IMR-90 (cell line): ENCODE results near the gene SLC25A21. TPM values are rescaled to one million over a fixed set of nuclear protein-coding genes. Genes with fewer than 3 reads are reported as not detected.

Source experiments
- ATAC-seq: fragments of 200-7000 bp; cut with Tn5 transposase; 2 replicates; pipeline ENCODE4 v1.9.1; 2020; ENCODE audit warnings: low read depth, mild to moderate bottlenecking, moderate library complexity
- BruUV-seq: library from RNA; stranded (reverse); fragments of 400-500 nt; replicated peaks from 2 replicates; lab custom pipeline; 2021; lab: Mats Ljungman, UMichigan
- CTCF ChIA-PET: fragments of 300-600 bp; formaldehyde crosslinking; extraction: SDS; loops from one replicate; lab custom pipeline; 2021; ENCODE audit warnings: antibody characterized with exemption; lab: Yijun Ruan, JAX
- POLR2A ChIA-PET: fragments of 300-600 bp; sonication (Branson Sonifier 250); formaldehyde crosslinking; loops from one replicate; lab custom pipeline; 2022; ENCODE audit warnings: antibody characterized with exemption; ENCODE audit not compliant: unreplicated experiment; lab: Charles Lee
- DNase-seq: peaks from one replicate; pipeline ENCODE4 v3.0.0; 2013
- H2AFZ ChIP-seq: replicated peaks from 2 replicates; pipeline ENCODE3; 2013; ENCODE audit warnings: low read length, mild to moderate bottlenecking; ENCODE audit not compliant: poor library complexity
- H2AK5ac ChIP-seq: 2 replicates; pipeline ENCODE4 v1.6.1; 2013; ENCODE audit warnings: low read depth, low read length, inconsistent platforms
- H2AK9ac ChIP-seq: replicated peaks from 2 replicates; pipeline ENCODE3; 2013; ENCODE audit warnings: mild to moderate bottlenecking, low read depth, low read length, moderate library complexity; ENCODE audit not compliant: poor library complexity
- H2BK120ac ChIP-seq: 2 replicates; pipeline ENCODE4 v1.6.1; 2013; ENCODE audit warnings: low read depth, low read length, inconsistent platforms
- H2BK15ac ChIP-seq: 3 replicates; pipeline ENCODE4 v1.6.1; 2013; ENCODE audit warnings: low read depth, low read length, inconsistent platforms
- H2BK20ac ChIP-seq: 2 replicates; pipeline ENCODE4 v1.6.1; 2013; ENCODE audit warnings: low read depth, mild to moderate bottlenecking, inconsistent platforms, low read length, moderate library complexity
- H2BK5ac ChIP-seq: 2 replicates; pipeline ENCODE4 v1.6.1; 2013; ENCODE audit warnings: mild to moderate bottlenecking, low read depth, low read length, inconsistent platforms; ENCODE audit not compliant: poor library complexity, severe bottlenecking
- H3K14ac ChIP-seq: replicated peaks from 2 replicates; pipeline ENCODE4 v1.6.1; 2013; ENCODE audit warnings: low read depth, low read length, inconsistent platforms
- H3K18ac ChIP-seq: 2 replicates; pipeline ENCODE4 v1.6.1; 2013; ENCODE audit warnings: low read depth, low read length, control low read depth
- H3K23ac ChIP-seq: 2 replicates; pipeline ENCODE4 v1.6.1; 2013; ENCODE audit warnings: low read depth, low read length, inconsistent platforms
- H3K27ac ChIP-seq: 2 replicates; pipeline ENCODE4 v1.5.1; 2013; ENCODE audit warnings: mild to moderate bottlenecking, control low read depth, low read length; ENCODE audit not compliant: insufficient read depth
- H3K27me3 ChIP-seq: 2 replicates; pipeline ENCODE4 v1.6.1; 2013; ENCODE audit warnings: low read length; ENCODE audit not compliant: control insufficient read depth, insufficient read depth
- H3K36me3 ChIP-seq: 2 replicates; pipeline ENCODE4 v1.6.1; 2013; ENCODE audit warnings: low read length, mixed read lengths; ENCODE audit not compliant: control insufficient read depth, insufficient read depth
- H3K4ac ChIP-seq: 2 replicates; pipeline ENCODE4 v1.6.1; 2013; ENCODE audit warnings: low read depth, low read length, inconsistent platforms
- H3K4me1 ChIP-seq: 2 replicates; pipeline ENCODE4 v1.6.1; 2013; ENCODE audit warnings: low read length, mixed read lengths; ENCODE audit not compliant: control insufficient read depth, insufficient read depth
- H3K4me2 ChIP-seq: 2 replicates; pipeline ENCODE4 v1.6.1; 2013; ENCODE audit warnings: low read depth, mild to moderate bottlenecking, control low read depth, low read length, moderate library complexity
- H3K4me3 ChIP-seq: 2 replicates; pipeline ENCODE4 v1.5.1; 2013; ENCODE audit warnings: low read depth, mild to moderate bottlenecking, control low read depth, low read length, moderate library complexity; ENCODE audit not compliant: insufficient read depth
- H3K56ac ChIP-seq: 2 replicates; pipeline ENCODE4 v1.6.1; 2013; ENCODE audit warnings: low read length, inconsistent platforms; ENCODE audit not compliant: insufficient read depth; ENCODE audit errors: extremely low read depth
- H3K79me1 ChIP-seq, 2 experiments: 2 replicates each; pipeline ENCODE4 v1.6.1; 2013; ENCODE audit warnings: low read length in 2 of 2, inconsistent platforms in 1 of 2, low read depth in 1 of 2
- H3K9ac ChIP-seq: 2 replicates; pipeline ENCODE4 v1.6.1; 2013; ENCODE audit warnings: low read depth, low read length, control low read depth
- H3K9me1 ChIP-seq: 2 replicates; pipeline ENCODE4 v1.6.1; 2013; ENCODE audit warnings: low read length, inconsistent platforms; ENCODE audit not compliant: insufficient read depth
- H3K9me3 ChIP-seq: 2 replicates; pipeline ENCODE4 v1.6.1; 2013; ENCODE audit warnings: low read length; ENCODE audit not compliant: control insufficient read depth, insufficient read depth
- H4K20me1 ChIP-seq: 2 replicates; pipeline ENCODE4 v1.6.1; 2013; ENCODE audit warnings: low read length, inconsistent platforms; ENCODE audit not compliant: insufficient read depth
- H4K5ac ChIP-seq: 2 replicates; pipeline ENCODE4 v1.6.1; 2013; ENCODE audit warnings: mild to moderate bottlenecking, low read depth, low read length, control low read depth
- H4K8ac ChIP-seq, 2 experiments: 2 replicates each; pipeline ENCODE4 v1.6.1; 2013; ENCODE audit warnings: low read depth in 2 of 2, low read length in 2 of 2, control low read depth in 1 of 2, inconsistent platforms in 1 of 2
- H4K91ac ChIP-seq: 2 replicates; pipeline ENCODE4 v1.6.1; 2013; ENCODE audit warnings: low read depth, low read length, inconsistent platforms; ENCODE audit not compliant: insufficient read depth
- CEBPB ChIP-seq: IDR thresholded peaks from 2 replicates; pipeline ENCODE4 v1.6.1; 2012; ENCODE audit warnings: low read depth, low read length, improper control_type of control experiment
- FOS ChIP-seq: fragments of 150-350 bp; IDR thresholded peaks from 2 replicates; pipeline ENCODE4 v1.6.1; 2016; ENCODE audit warnings: low read depth, low read length
- MAFK ChIP-seq: IDR thresholded peaks from 2 replicates; pipeline ENCODE4 v1.6.1; 2012; ENCODE audit warnings: low read depth, low read length, improper control_type of control experiment
- MAZ ChIP-seq: IDR thresholded peaks from 2 replicates; pipeline ENCODE4 v1.6.1; 2012; ENCODE audit warnings: low read depth, mild to moderate bottlenecking, low read length, improper control_type of control experiment, moderate library complexity, borderline replicate concordance
- RFX5 ChIP-seq: IDR thresholded peaks from 2 replicates; pipeline ENCODE4 v1.8.0; 2012; ENCODE audit warnings: low read depth, mild to moderate bottlenecking, low read length, moderate library complexity
- SMC3 ChIP-seq: fragments of 150-350 bp; IDR thresholded peaks from 2 replicates; pipeline ENCODE4 v1.6.1; 2016; ENCODE audit warnings: low read depth, mild to moderate bottlenecking, antibody characterized with exemption, low read length, moderate library complexity
- USF2 ChIP-seq: fragments of 150-350 bp; IDR thresholded peaks from 2 replicates; pipeline ENCODE4 v1.6.1; 2017; ENCODE audit warnings: mild to moderate bottlenecking, antibody characterized with exemption, low read length, low read depth
- WGBS, 2 experiments: methylation state at CpG; one replicate each; pipeline versions ENCODE4 v1.1.5 to v1.1.7; 2013; ENCODE audit warnings: missing lambda C conversion rate in 2 of 2; ENCODE audit not compliant: insufficient read length in 1 of 2; ENCODE audit errors: extremely low coverage in 2 of 2; 5-methylcytosine and 5-hydroxymethylcytosine counted together
- dilution Hi-C: fragments of 300-500 bp; cut with HindIII; formaldehyde crosslinking; loops from one replicate; pipeline ENCODE4 v1.14.3; 2018; ENCODE audit warnings: low sequenced_read_pairs; ENCODE audit not compliant: unreplicated experiment
- in situ Hi-C: fragments of 300-500 bp; cut with MboI; formaldehyde crosslinking; loops from 3 replicates; pipeline ENCODE4 v1.14.3; 2019; ENCODE audit warnings: low sequenced_read_pairs, inconsistent platforms, mixed read lengths
- intact Hi-C: fragments of 100-400 bp; cut with micrococcal nuclease; formaldehyde crosslinking; loops from 2 replicates; pipeline ENCODE4 v1.10.0; 2022
- polyA plus RNA-seq, 3 experiments: library from polyadenylated mRNA; depleted of rRNA; stranded (reverse); fragments of >200 nt; gene quantifications; 2 replicates each; pipeline ENCODE4 v1.2.3, GENCODE V29; 2012; ENCODE audit warnings: low replicate concordance in 1 of 3
- total RNA-seq: library from RNA; depleted of rRNA; stranded (reverse); fragments of >200 nt; gene quantifications from 2 replicates; pipeline ENCODE4 v1.2.3, GENCODE V29; 2012
- TF ChIP-seq, protein P1 (sequence below): conservative IDR thresholded peaks from 2 replicates; pipeline ENCODE4 v1.5.1; 2012; ENCODE audit warnings: mild to moderate bottlenecking, low read depth, low read length, improper control_type of control experiment

SLC25A21 gene
- total and polyA plus RNA-seq, 2 of the 4 experiments (the other 2 are of a cell fraction), result 0.62 to 0.90 TPM

DNA sequence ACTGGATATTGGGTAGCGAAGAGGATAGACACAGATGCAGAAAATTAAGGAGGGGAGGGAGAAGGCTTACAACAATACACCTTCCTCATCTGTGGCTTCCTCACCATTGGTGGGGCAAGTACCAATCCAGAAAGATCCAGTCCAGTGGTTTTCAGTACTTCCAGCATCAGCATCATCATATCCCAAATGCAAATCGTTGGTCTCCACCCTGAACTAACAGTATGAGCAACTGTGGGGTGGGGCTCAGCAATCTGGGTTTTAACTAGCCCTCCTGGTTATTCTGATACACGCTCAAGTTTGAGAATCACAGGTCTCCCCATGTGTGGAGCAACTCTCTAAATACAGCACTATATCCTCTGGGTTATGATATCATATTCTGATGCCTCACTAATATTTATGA is 317.0 kb downstream of the SLC25A21 start:
- no peak overlapping the region for H2BK120ac ChIP-seq
- H4K20me1 ChIP-seq, result no peaks in the 10 kb centered on the region
- no peak overlapping the region for H3K4me3 ChIP-seq
- in situ Hi-C loops (no loop called here), intact Hi-C loops (loop anchor here (10.0 kb wide), 1 partner anchor 289 kb away; no protein-coding TSS in a partner anchor), dilution Hi-C loops (no loop called here)
- H3K4ac ChIP-seq, result no peak overlapping the region
- no peaks in the 10 kb centered on the region for H3K36me3 ChIP-seq
- no peak overlapping the region for H4K5ac ChIP-seq
- no peak overlapping the region for H3K23ac ChIP-seq
- peaks cover 7% of the 10 kb centered on the region for H3K27me3 ChIP-seq
- H3K14ac ChIP-seq, result no peak overlapping the region
- H3K27ac ChIP-seq, result no peak overlapping the region
- H3K18ac ChIP-seq, result no peak overlapping the region
- POLR2A ChIA-PET, result no interaction called here
- TF ChIP-seq MAZ, result no peak
- no peak for TF ChIP-seq RFX5
- TF ChIP-seq USF2, result no peak
- TF ChIP-seq MAFK, result no peak
- no peak for TF ChIP-seq CEBPB
- no peak for TF ChIP-seq SMC3
- TF ChIP-seq, protein P1, sequence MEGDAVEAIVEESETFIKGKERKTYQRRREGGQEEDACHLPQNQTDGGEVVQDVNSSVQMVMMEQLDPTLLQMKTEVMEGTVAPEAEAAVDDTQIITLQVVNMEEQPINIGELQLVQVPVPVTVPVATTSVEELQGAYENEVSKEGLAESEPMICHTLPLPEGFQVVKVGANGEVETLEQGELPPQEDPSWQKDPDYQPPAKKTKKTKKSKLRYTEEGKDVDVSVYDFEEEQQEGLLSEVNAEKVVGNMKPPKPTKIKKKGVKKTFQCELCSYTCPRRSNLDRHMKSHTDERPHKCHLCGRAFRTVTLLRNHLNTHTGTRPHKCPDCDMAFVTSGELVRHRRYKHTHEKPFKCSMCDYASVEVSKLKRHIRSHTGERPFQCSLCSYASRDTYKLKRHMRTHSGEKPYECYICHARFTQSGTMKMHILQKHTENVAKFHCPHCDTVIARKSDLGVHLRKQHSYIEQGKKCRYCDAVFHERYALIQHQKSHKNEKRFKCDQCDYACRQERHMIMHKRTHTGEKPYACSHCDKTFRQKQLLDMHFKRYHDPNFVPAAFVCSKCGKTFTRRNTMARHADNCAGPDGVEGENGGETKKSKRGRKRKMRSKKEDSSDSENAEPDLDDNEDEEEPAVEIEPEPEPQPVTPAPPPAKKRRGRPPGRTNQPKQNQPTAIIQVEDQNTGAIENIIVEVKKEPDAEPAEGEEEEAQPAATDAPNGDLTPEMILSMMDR, result no peak
- TF ChIP-seq FOS, result no peak
- no peak overlapping the region for H2BK20ac ChIP-seq
- H3K4me2 ChIP-seq, result no peak overlapping the region
- no peak overlapping the region for H2AK9ac ChIP-seq
- CTCF ChIA-PET, result no interaction called here
- H3K9ac ChIP-seq, result no peak overlapping the region
- DNase-seq (no peak), ATAC-seq (no peak)
- no peak overlapping the region for H2AK5ac ChIP-seq
- no peak overlapping the region for H2AFZ ChIP-seq
- H4K8ac ChIP-seq, result no peak overlapping the region
- H2BK15ac ChIP-seq, result no peak overlapping the region
- WGBS, 2 experiments, result no CpG with 5 or more reads among the region's 3 CpGs
- no peaks in the 10 kb centered on the region for H3K4me1 ChIP-seq
- H3K9me3 ChIP-seq, result no peaks in the 10 kb centered on the region
- no peak overlapping the region for H3K56ac ChIP-seq
- no peaks in the 10 kb centered on the region for H3K79me1 ChIP-seq
- no TSS peak for BruUV-seq
- H2BK5ac ChIP-seq, result no peak overlapping the region
- H3K9me1 ChIP-seq, result no peaks in the 10 kb centered on the region
- H4K91ac ChIP-seq, result no peak overlapping the region
